Keratinocyte (primary cell): ENCODE data around the gene TEKT2. TPM values are rescaled to one million over a fixed set of nuclear protein-coding genes. Genes with fewer than 3 reads are reported as not detected.
A peak's percentile ranks its signal among the peaks of the same experiment; 100 is the strongest.

Experiments
- DNase-seq: peaks from one replicate; pipeline ENCODE4 v3.0.0-alpha.2; 2011; ENCODE audit warnings: low read depth, missing footprints, low spot score
- FAIRE-seq: peaks from 2 replicates; lab custom pipeline; 2011; peaks lifted over from hg19 to GRCh38; lab: Jason Lieb, UNC
- H2AFZ ChIP-seq: 2 replicates; pipeline ENCODE4 v1.6.0; 2012; ENCODE audit warnings: low read length, control low read depth, inconsistent platforms; ENCODE audit not compliant: control insufficient read depth
- H3K27ac ChIP-seq: 2 replicates; pipeline ENCODE4 v1.5.1; 2011; ENCODE audit warnings: low read length; ENCODE audit not compliant: control insufficient read depth, insufficient read depth
- H3K27me3 ChIP-seq: 3 replicates; pipeline ENCODE4 v1.6.0; 2011; ENCODE audit warnings: low read length; ENCODE audit not compliant: control insufficient read depth, insufficient read depth; ENCODE audit errors: extremely low read depth
- H3K36me3 ChIP-seq, 2 experiments: 2 replicates in 1 of 2; 3 replicates in 1 of 2; pipeline ENCODE4 v1.5.1; 2011; ENCODE audit warnings: low read length in 2 of 2, mild to moderate bottlenecking in 1 of 2; ENCODE audit not compliant: control insufficient read depth in 2 of 2, insufficient read depth in 2 of 2; ENCODE audit errors: extremely low read depth in 1 of 2
- H3K4me1 ChIP-seq: 3 replicates; pipeline ENCODE4 v1.5.1; 2011; ENCODE audit warnings: low read length; ENCODE audit not compliant: control insufficient read depth, insufficient read depth; ENCODE audit errors: extremely low read depth
- H3K4me2 ChIP-seq: 3 replicates; pipeline ENCODE4 v1.6.0; 2011; ENCODE audit warnings: low read depth, low read length; ENCODE audit not compliant: control insufficient read depth, insufficient read depth; ENCODE audit errors: extremely low read depth
- H3K4me3 ChIP-seq, 3 experiments: fragments of 200-600 bp in 1 of 3; sonication (generic) in 1 of 3; 2 replicates in 2 of 3; 3 replicates in 1 of 3; pipeline ENCODE4 v1.5.1; 2011 to 2016; ENCODE audit warnings: low read length in 3 of 3, mild to moderate bottlenecking in 3 of 3, control low read depth in 2 of 3, inconsistent platforms in 1 of 3, low read depth in 1 of 3, mixed read lengths in 1 of 3, mixed run types in 1 of 3, moderate library complexity in 1 of 3; ENCODE audit not compliant: control insufficient read depth in 2 of 3, insufficient read depth in 2 of 3; ENCODE audit errors: extremely low read depth in 1 of 3
- H3K79me2 ChIP-seq: 2 replicates; pipeline ENCODE4 v1.6.0; 2012; ENCODE audit warnings: low read length; ENCODE audit not compliant: control insufficient read depth, insufficient read depth
- H3K9ac ChIP-seq: 3 replicates; pipeline ENCODE4 v1.6.0; 2011; ENCODE audit warnings: low read length; ENCODE audit not compliant: control insufficient read depth, insufficient read depth; ENCODE audit errors: extremely low read depth
- H3K9me1 ChIP-seq: 3 replicates; pipeline ENCODE4 v1.6.0; 2011; ENCODE audit warnings: low read length; ENCODE audit not compliant: control insufficient read depth, insufficient read depth; ENCODE audit errors: extremely low read depth
- H3K9me3 ChIP-seq: 2 replicates; pipeline ENCODE4 v1.5.1; 2012; ENCODE audit warnings: low read depth, low read length; ENCODE audit not compliant: control insufficient read depth
- H4K20me1 ChIP-seq: 3 replicates; pipeline ENCODE4 v1.6.0; 2011; ENCODE audit warnings: low read length; ENCODE audit not compliant: control insufficient read depth, insufficient read depth; ENCODE audit errors: extremely low read depth
- EZH2 ChIP-seq: IDR thresholded peaks from one replicate; pipeline ENCODE4 v1.6.1; 2012; ENCODE audit warnings: inconsistent platforms, mild to moderate bottlenecking, low read length, moderate library complexity
- dilution Hi-C: fragments of 300-500 bp; cut with MboI; formaldehyde crosslinking; loops from one replicate; pipeline ENCODE4 v1.7.0; 2020; ENCODE audit warnings: low sequenced_read_pairs; ENCODE audit not compliant: extremely low pct_ligation_motif_present
- polyA plus RNA-seq, 5 experiments: library from polyadenylated mRNA; depleted of rRNA in 3 of 5; stranded (reverse) in 3 of 5; stranded (forward) in 1 of 5; unstranded in 1 of 5; fragments of >200 nt; gene quantifications; 1 replicate in 1 of 5; 2 replicates in 3 of 5; 3 replicates in 1 of 5; pipeline versions ENCODE4 v1.2.1 to v1.2.3, GENCODE V29; 2011 to 2012; ENCODE audit warnings: missing spikeins in 2 of 5, low read depth in 1 of 5, low replicate concordance in 1 of 5
- TF ChIP-seq, protein P1 (sequence below), 3 experiments: IDR thresholded peaks in 1 of 3; conservative IDR thresholded peaks in 1 of 3; optimal IDR thresholded peaks in 1 of 3; 2 replicates in 2 of 3; 3 replicates in 1 of 3; pipeline versions ENCODE3 to v1.5.1; 2011; ENCODE audit warnings: low read length in 3 of 3, mild to moderate bottlenecking in 3 of 3, moderate library complexity in 2 of 3, control low read depth in 1 of 3, inconsistent platforms in 1 of 3; ENCODE audit not compliant: insufficient read depth in 2 of 3; ENCODE audit errors: extremely low read depth in 1 of 3

The TEKT2 gene
- polyA plus RNA-seq, 1 donor (not counting 4 experiments of a cell fraction or from before 2014, with no cell fraction given) = 0.03 TPM

DNA sequence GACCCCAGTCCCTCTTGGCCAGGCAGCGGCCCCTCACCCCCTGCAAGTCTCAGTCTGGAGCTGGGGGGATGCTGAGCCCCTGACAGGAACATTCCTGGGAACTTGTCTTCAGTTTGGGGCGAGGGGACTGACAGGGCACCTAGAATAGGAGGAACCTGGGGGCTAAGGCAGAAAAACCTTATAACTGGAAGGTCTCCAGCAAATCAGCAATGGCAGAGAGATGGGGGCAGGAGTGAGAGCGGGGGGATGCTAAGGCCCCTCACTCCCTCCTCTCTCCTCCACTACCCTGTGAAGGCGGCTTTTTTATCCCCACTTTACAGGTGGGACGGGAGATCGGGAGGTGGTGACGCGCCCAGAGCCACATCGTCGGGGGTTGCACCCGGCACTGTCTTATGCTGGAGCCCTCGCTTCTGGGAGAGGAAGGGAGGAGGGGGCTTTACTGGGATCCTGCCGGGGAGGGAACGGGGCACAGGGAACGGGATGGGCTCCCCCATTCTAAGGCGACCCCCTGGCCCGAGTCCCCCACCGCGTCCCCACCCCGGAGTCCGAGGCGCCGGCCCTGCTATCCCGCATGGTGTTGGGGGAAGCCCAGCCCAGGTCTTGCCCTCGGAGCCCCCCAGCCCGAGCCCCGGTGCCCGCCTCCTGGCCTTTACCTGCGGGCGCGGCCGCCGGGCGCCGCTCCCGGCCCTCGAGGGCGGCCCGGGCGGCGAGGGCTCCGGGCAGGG lies 40.7 kb downstream of the TEKT2 start:
- no peak for DNase-seq
- H3K9me1 ChIP-seq = no peaks in the 10 kb centered on the region
- peaks cover 8% of the 10 kb centered on the region for H3K4me1 ChIP-seq
- no peak overlapping the region for H3K27ac ChIP-seq
- H3K36me3 ChIP-seq = no peaks in the 10 kb centered on the region
- H3K79me2 ChIP-seq = no peaks in the 10 kb centered on the region
- no peak for FAIRE-seq
- no peaks in the 10 kb centered on the region for H3K9me3 ChIP-seq
- no peak overlapping the region for H2AFZ ChIP-seq
- H3K9ac ChIP-seq = no peak overlapping the region
- H3K4me2 ChIP-seq = no peak overlapping the region
- dilution Hi-C loops = no loop called here
- H4K20me1 ChIP-seq = no peaks in the 10 kb centered on the region
- H3K4me3 ChIP-seq = no peak overlapping the region
- H3K27me3 ChIP-seq = peaks cover 28% of the 10 kb centered on the region
- TF ChIP-seq, protein P1, sequence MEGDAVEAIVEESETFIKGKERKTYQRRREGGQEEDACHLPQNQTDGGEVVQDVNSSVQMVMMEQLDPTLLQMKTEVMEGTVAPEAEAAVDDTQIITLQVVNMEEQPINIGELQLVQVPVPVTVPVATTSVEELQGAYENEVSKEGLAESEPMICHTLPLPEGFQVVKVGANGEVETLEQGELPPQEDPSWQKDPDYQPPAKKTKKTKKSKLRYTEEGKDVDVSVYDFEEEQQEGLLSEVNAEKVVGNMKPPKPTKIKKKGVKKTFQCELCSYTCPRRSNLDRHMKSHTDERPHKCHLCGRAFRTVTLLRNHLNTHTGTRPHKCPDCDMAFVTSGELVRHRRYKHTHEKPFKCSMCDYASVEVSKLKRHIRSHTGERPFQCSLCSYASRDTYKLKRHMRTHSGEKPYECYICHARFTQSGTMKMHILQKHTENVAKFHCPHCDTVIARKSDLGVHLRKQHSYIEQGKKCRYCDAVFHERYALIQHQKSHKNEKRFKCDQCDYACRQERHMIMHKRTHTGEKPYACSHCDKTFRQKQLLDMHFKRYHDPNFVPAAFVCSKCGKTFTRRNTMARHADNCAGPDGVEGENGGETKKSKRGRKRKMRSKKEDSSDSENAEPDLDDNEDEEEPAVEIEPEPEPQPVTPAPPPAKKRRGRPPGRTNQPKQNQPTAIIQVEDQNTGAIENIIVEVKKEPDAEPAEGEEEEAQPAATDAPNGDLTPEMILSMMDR (optimal IDR thresholded peaks at IDR 0.05 in 1 of 3, IDR thresholded peaks at IDR 0.05 in 1 of 3, conservative IDR thresholded peaks at IDR 0.05 in 1 of 3; ENCODE audit: extremely low read depth in 1 of 3, insufficient read depth in 2 of 3, low read length in 3 of 3) = no peak
- peak; percentile 78 for TF ChIP-seq EZH2

- H3K27me3 ChIP-seq = peaks cover 28% of the 10 kb centered on the region
- no peaks in the 10 kb centered on the region for H3K79me2 ChIP-seq
- H3K9ac ChIP-seq = peak within 1 kb of the TSS; percentile 4
- TF ChIP-seq, protein P1 (optimal IDR thresholded peaks at IDR 0.05 in 1 of 3, IDR thresholded peaks at IDR 0.05 in 1 of 3, conservative IDR thresholded peaks at IDR 0.05 in 1 of 3; ENCODE audit: extremely low read depth in 1 of 3, insufficient read depth in 2 of 3, low read length in 3 of 3) = no peak
- TF ChIP-seq EZH2 = peak; percentile 65
- no peak within 1 kb of the TSS for H3K27ac ChIP-seq
- no peaks in the 10 kb centered on the region for H3K36me3 ChIP-seq
- peak within 1 kb of the TSS; percentile 12 for H3K4me2 ChIP-seq
- H3K4me1 ChIP-seq = peaks cover 8% of the 10 kb centered on the region
- H3K9me1 ChIP-seq = no peaks in the 10 kb centered on the region
- peak within 1 kb of the TSS; percentile 30 for H2AFZ ChIP-seq
- DNase-seq (no peak), FAIRE-seq (no peak)
- H3K4me3 ChIP-seq = peak within 1 kb of the TSS in 1 of 3 experiments; percentile 2
- no peaks in the 10 kb centered on the region for H3K9me3 ChIP-seq
- no peaks in the 10 kb centered on the region for H4K20me1 ChIP-seq
- dilution Hi-C loops = no loop called here
These were observed 41.5 kb downstream of the TEKT2 start, which contains the start of gene COL8A2 for GRCh38 chr1:36125129-36125991. COL8A2 (minus strand) TSS chr1:36125222; CDS start chr1:36100242, 24,980 bp downstream.
